ENCODE results near the gene SH2D5. TPM values are rescaled to one million over a fixed set of nuclear protein-coding genes. Genes with fewer than 3 reads are reported as not detected.

SH2D5 gene
- total RNA-seq, 2 experiments from 2014 or later = 0.68 TPM; not detected in 1

GRCh38 chr1:20693623-20694022 is 38.9 kb downstream of the SH2D5 start:
- no peaks in the 10 kb centered on the region for H3K36me3 ChIP-seq (ENCODE audit: insufficient read depth, low read length)
- no peak for DNase-seq (ENCODE audit: low spot score)
- no peak overlapping the region for H3K4me2 ChIP-seq (ENCODE audit: low read length)
- no peaks in the 10 kb centered on the region for H4K20me1 ChIP-seq (ENCODE audit: insufficient read depth, low read length)
- ChIA-PET CTCF (ENCODE audit: unreplicated experiment) (interaction anchor here (0.6 kb wide), 1 partner anchor 286 kb away, joined by 3 read pairs; no protein-coding TSS in a partner anchor), POLR2A (no interaction called here)
- H3K4me3 ChIP-seq (ENCODE audit: low read depth, low read length, poor library complexity, severe bottlenecking) = no peak overlapping the region
- H3K79me2 ChIP-seq (ENCODE audit: insufficient read depth, low read depth, low read length) = no peaks in the 10 kb centered on the region
- no peaks in the 10 kb centered on the region for H3K9me3 ChIP-seq (ENCODE audit: low read length)
- H3K27ac ChIP-seq (ENCODE audit: low read depth, low read length, poor library complexity, severe bottlenecking) = no peak overlapping the region
- H2AFZ ChIP-seq (ENCODE audit: low read length) = no peak overlapping the region
- no peaks in the 10 kb centered on the region for H3K4me1 ChIP-seq (ENCODE audit: insufficient read depth, low read length, poor library complexity, severe bottlenecking)
- TF ChIP-seq EZH2phosphoT487 (IDR thresholded peaks at IDR 0.05; ENCODE audit: borderline replicate concordance, low read depth, low read length) (no peak), CTCF (conservative IDR thresholded peaks at IDR 0.05; ENCODE audit: low read length) (no peak)
- BruUV-seq (replicated peaks) = no TSS peak
- no peaks in the 10 kb centered on the region for H3K9me2 ChIP-seq (ENCODE audit: insufficient read depth, low read length)
- intact Hi-C loops (cut with micrococcal nuclease; ENCODE audit: unreplicated experiment) = loop anchor here (10.0 kb wide), 1 partner anchor 271 kb away; no protein-coding TSS in a partner anchor

GRCh38 chr1:20691872-20692271 is 40.6 kb downstream of the SH2D5 start:
- no peak for DNase-seq (ENCODE audit: low spot score)

More at GRCh38 chr1:20691872-20692271, 40.6 kb downstream of the SH2D5 start:
- Histone ChIP-seq H3K79me2 (ENCODE audit: insufficient read depth, low read depth, low read length) (no peaks in the 10 kb centered on the region), H3K36me3 (ENCODE audit: insufficient read depth, low read length) (no peaks in the 10 kb centered on the region), H3K9me3 (ENCODE audit: low read length) (no peaks in the 10 kb centered on the region), H2AFZ (ENCODE audit: low read length) (no peak overlapping the region), H3K4me3 (ENCODE audit: low read depth, low read length, poor library complexity, severe bottlenecking) (no peak overlapping the region), H4K20me1 (ENCODE audit: insufficient read depth, low read length) (no peaks in the 10 kb centered on the region), H3K27ac (ENCODE audit: low read depth, low read length, poor library complexity, severe bottlenecking) (no peak overlapping the region), H3K9me2 (ENCODE audit: insufficient read depth, low read length) (no peaks in the 10 kb centered on the region), H3K4me1 (ENCODE audit: insufficient read depth, low read length, poor library complexity, severe bottlenecking) (no peaks in the 10 kb centered on the region), H3K4me2 (ENCODE audit: low read length) (no peak overlapping the region)
- CTCF ChIA-PET (ENCODE audit: unreplicated experiment) = no interaction called here
- no TSS peak for BruUV-seq (replicated peaks)
- TF ChIP-seq CTCF (conservative IDR thresholded peaks at IDR 0.05; ENCODE audit: low read length) (no peak), EZH2phosphoT487 (IDR thresholded peaks at IDR 0.05; ENCODE audit: borderline replicate concordance, low read depth, low read length) (no peak)
- POLR2A ChIA-PET = no interaction called here
- intact Hi-C loops (cut with micrococcal nuclease; ENCODE audit: unreplicated experiment) = loop anchor here (10.0 kb wide), 1 partner anchor 273 kb away; no protein-coding TSS in a partner anchor

Data from OCI-LY7 (cell line).